BLaER1 (cell line): ENCODE data around the gene EPHA8.

Experiments
- H3K27ac ChIP-seq: shearing (Covaris generic); formaldehyde crosslinking; 2 replicates; pipeline ENCODE4 v1.8.1; 2022
- H3K27me3 ChIP-seq: shearing (Covaris generic); formaldehyde crosslinking; 2 replicates; pipeline ENCODE4 v1.8.1; 2022
- H3K36me3 ChIP-seq: shearing (Covaris generic); formaldehyde crosslinking; 2 replicates; pipeline ENCODE4 v1.8.1; 2022
- H3K4me1 ChIP-seq: shearing (Covaris generic); formaldehyde crosslinking; 2 replicates; pipeline ENCODE4 v1.8.1; 2022
- H3K4me2 ChIP-seq: shearing (Covaris generic); formaldehyde crosslinking; 2 replicates; pipeline ENCODE4 v1.8.1; 2022
- H3K4me3 ChIP-seq: shearing (Covaris generic); formaldehyde crosslinking; 2 replicates; pipeline ENCODE4 v1.8.1; 2022
- H3K9ac ChIP-seq: shearing (Covaris generic); formaldehyde crosslinking; 2 replicates; pipeline ENCODE4 v1.8.1; 2022
- H3K9me3 ChIP-seq: shearing (Covaris generic); formaldehyde crosslinking; 2 replicates; pipeline ENCODE4 v1.8.1; 2022
- H4K20me1 ChIP-seq: shearing (Covaris generic); formaldehyde crosslinking; 2 replicates; pipeline ENCODE4 v1.8.1; 2022
- Cebpa-rat ChIP-seq: shearing (Covaris generic); IDR thresholded peaks from 2 replicates; pipeline ENCODE4 v1.8.1; 2022

The EPHA8 gene

DNA sequence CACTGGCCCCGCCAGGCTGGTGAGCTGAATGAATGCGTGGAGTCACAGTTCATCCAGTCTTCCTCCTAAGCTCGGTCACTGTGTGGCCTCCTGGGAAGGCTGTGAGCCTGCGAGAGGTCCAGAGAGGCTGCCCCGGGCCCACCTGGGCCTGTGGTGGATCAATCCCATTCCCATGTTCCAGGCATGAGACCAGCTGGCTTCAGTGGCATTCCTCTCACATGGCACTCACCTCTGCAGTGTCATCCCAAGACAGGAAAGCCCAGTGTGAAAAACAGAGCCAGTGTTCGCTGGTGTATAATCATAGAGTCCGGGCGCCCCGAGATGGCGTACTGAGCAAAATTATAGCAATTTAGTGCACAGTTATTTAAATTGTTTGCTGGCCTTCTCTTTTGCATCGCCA, 37.6 kb upstream of the EPHA8 start:
- no peak overlapping the region for H3K4me3 ChIP-seq
- H3K4me1 ChIP-seq: no peaks in the 10 kb centered on the region
- H3K4me2 ChIP-seq: no peak overlapping the region
- no peaks in the 10 kb centered on the region; the same call in 1 of the 2 replicates for H4K20me1 ChIP-seq
- no peak for TF ChIP-seq Cebpa-rat
- H3K9ac ChIP-seq: no peak overlapping the region
- peaks cover 91% of the 10 kb centered on the region for H3K36me3 ChIP-seq
- H3K9me3 ChIP-seq: no peaks in the 10 kb centered on the region
- no peaks in the 10 kb centered on the region for H3K27me3 ChIP-seq
- H3K27ac ChIP-seq: no peak overlapping the region

DNA sequence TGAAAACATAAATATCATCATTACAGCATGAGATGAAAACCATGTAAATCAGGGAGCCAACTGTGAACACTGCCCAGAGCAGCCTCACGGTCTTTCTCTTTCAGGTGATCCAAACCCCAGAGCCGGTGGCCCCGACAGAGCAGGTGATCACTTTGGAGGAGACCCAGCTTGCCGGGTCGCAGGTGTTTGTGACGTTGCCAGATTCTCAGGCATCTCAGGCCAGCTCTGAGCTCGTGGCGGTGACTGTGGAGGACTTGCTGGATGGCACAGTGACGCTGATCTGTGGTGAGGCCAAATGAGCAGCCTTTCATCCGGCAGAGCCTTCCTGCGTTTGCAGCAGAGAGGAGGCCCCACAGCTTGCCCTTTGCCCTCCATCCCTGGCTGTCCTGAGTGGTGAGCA, 37.2 kb upstream of the EPHA8 start:
- Histone ChIP-seq H3K27ac (no peak overlapping the region), H3K36me3 (peaks cover 86% of the 10 kb centered on the region), H3K9me3 (no peaks in the 10 kb centered on the region), H3K4me1 (no peaks in the 10 kb centered on the region), H3K4me3 (no peak overlapping the region), H3K27me3 (no peaks in the 10 kb centered on the region), H3K9ac (no peak overlapping the region), H3K4me2 (no peak overlapping the region), H4K20me1 (no peaks in the 10 kb centered on the region; the same call in 1 of the 2 replicates)
- TF ChIP-seq Cebpa-rat: no peak

DNA sequence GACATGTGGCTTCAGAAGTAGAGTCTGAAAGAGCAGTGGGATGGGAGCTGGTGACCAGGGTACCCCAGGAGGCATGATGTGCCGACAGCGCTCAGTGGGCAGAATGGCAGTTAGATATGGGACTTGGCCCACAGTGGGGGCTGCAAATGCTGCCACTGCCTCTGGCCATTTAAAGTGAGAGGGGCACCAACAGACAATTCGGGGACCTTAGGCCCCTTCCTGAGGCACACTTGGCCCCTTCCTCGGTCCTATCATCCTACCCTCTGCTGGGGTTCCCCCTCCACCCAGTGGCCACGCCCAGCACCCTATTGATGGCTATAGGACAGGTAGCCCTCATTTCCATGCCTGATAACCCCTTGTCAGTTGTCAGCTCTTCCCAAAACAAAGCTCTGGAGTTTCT, 36.6 kb upstream of the EPHA8 start:
- Histone ChIP-seq H3K27me3 (no peaks in the 10 kb centered on the region), H3K4me3 (no peak overlapping the region), H3K9ac (no peak overlapping the region), H3K4me2 (no peak overlapping the region), H3K36me3 (peaks cover 81% of the 10 kb centered on the region), H3K9me3 (no peaks in the 10 kb centered on the region), H3K4me1 (no peaks in the 10 kb centered on the region), H4K20me1 (no peaks in the 10 kb centered on the region; the same call in 1 of the 2 replicates), H3K27ac (no peak overlapping the region)
- TF ChIP-seq Cebpa-rat: no peak

DNA sequence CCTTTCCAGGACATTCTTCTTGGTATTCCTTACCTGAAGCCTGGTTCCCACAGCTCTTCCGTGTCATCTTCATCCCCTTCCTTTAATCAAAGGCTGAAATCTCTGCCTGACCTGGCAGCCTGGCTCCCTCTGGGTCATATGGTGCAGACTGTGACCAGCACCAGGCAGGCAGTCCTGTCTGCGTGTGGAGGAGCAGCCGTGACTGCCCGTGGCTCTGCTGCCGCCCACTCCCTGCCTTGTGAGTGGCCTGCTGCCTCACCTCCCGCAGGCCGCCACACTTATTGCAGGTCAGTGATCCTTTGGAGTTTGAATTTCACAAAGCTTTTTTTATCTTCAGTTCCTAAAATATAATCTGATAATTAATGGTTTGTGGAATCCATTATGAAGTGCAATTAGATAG, 36.2 kb upstream of the EPHA8 start:
- Histone ChIP-seq H3K27me3 (no peaks in the 10 kb centered on the region), H3K27ac (no peak overlapping the region), H3K9ac (no peak overlapping the region), H3K4me1 (no peaks in the 10 kb centered on the region), H3K9me3 (no peaks in the 10 kb centered on the region), H3K36me3 (peaks cover 76% of the 10 kb centered on the region), H3K4me2 (no peak overlapping the region), H4K20me1 (no peaks in the 10 kb centered on the region; the same call in 1 of the 2 replicates), H3K4me3 (no peak overlapping the region)
- TF ChIP-seq Cebpa-rat: no peak

DNA sequence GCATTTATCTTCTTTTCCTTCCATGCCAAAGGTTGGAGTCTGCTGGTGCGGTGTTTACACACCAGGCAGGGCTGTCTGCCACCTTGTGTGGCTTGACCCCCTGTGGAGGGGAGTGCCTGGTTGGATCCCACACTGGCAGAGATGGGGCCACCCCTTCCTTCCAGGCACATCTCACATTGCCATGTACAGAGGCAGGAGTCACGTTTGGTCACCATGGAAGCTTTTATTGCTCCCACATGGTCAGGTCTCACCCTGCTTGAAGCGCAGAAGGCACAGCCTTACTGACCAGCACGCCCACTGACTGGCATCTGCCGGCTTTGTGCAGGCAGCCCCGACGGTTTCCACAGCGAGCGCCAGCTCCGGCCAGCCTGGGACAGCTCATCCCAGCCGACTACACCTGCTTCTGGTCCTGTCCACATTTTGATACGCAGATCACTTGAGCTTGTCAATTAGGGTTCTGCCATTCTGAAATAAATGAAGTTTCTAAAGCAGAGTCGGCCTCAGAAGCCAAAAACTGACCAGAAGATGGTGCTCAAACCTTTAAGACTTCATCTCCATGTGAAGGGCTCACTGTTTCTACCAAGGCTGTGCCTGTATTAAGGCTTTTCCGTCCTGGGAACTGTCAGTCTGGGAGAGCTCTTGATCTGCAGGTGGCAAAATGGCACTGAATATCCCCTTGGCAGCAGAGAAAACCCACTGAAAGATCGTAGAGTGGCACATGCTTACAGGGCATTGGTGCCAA, 35.6 kb upstream of the EPHA8 start:
- no peak overlapping the region for H3K9ac ChIP-seq
- no peak overlapping the region for H3K4me2 ChIP-seq
- no peaks in the 10 kb centered on the region for H3K4me1 ChIP-seq
- peaks cover 70% of the 10 kb centered on the region for H3K36me3 ChIP-seq
- H3K9me3 ChIP-seq: no peaks in the 10 kb centered on the region
- no peaks in the 10 kb centered on the region; the same call in 1 of the 2 replicates for H4K20me1 ChIP-seq
- no peaks in the 10 kb centered on the region for H3K27me3 ChIP-seq
- no peak for TF ChIP-seq Cebpa-rat
- no peak overlapping the region for H3K4me3 ChIP-seq
- H3K27ac ChIP-seq: no peak overlapping the region

GRCh38 chr1:22528451-22528850, 34.8 kb upstream of the EPHA8 start:
- no peak overlapping the region for H3K4me3 ChIP-seq
- H3K27ac ChIP-seq: no peak overlapping the region
- TF ChIP-seq Cebpa-rat: no peak
- no peaks in the 10 kb centered on the region for H3K9me3 ChIP-seq
- H3K36me3 ChIP-seq: peaks cover 66% of the 10 kb centered on the region
- H3K9ac ChIP-seq: no peak overlapping the region
- no peaks in the 10 kb centered on the region for H3K4me1 ChIP-seq
- no peaks in the 10 kb centered on the region; the same call in 1 of the 2 replicates for H4K20me1 ChIP-seq
- no peaks in the 10 kb centered on the region for H3K27me3 ChIP-seq
- no peak overlapping the region for H3K4me2 ChIP-seq

- Histone ChIP-seq H3K27me3 (no peaks in the 10 kb centered on the region), H3K4me1 (peaks cover 7% of the 10 kb centered on the region), H3K36me3 (peaks cover 50% of the 10 kb centered on the region), H3K27ac (no peak overlapping the region), H3K9me3 (no peaks in the 10 kb centered on the region), H3K4me2 (no peak overlapping the region), H3K4me3 (no peak overlapping the region), H4K20me1 (no peaks in the 10 kb centered on the region; the same call in 1 of the 2 replicates), H3K9ac (no peak overlapping the region)
- TF ChIP-seq Cebpa-rat: no peak
Measured at GRCh38 chr1:22529901-22530621, 33.2 kb upstream of the EPHA8 start.

DNA sequence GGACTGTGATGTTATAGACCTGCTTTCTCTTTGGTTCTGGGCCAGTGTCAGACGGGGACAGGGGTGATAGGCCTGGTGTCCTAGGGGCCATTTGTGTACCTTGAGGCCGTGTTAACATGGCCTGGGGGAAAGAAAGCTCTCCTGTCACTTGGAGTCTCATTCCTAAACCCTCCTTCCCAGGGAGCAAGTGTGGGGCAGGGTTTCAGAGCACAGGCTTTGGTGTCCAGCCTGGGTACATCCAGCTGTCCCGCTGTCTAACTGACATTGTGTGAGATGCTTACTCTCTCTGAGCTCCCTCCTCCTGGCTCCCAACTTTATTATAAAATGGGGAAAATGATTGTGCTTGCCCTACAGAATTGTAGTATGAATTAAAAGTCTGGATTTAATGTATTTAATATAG, 32.6 kb upstream of the EPHA8 start:
- Histone ChIP-seq H3K4me1 (peaks cover 8% of the 10 kb centered on the region), H3K36me3 (peaks cover 44% of the 10 kb centered on the region), H3K4me2 (no peak overlapping the region), H3K27me3 (no peaks in the 10 kb centered on the region), H3K9ac (no peak overlapping the region), H3K4me3 (no peak overlapping the region), H3K9me3 (no peaks in the 10 kb centered on the region), H4K20me1 (no peaks in the 10 kb centered on the region; the same call in 1 of the 2 replicates), H3K27ac (no peak overlapping the region)
- no peak for TF ChIP-seq Cebpa-rat

DNA sequence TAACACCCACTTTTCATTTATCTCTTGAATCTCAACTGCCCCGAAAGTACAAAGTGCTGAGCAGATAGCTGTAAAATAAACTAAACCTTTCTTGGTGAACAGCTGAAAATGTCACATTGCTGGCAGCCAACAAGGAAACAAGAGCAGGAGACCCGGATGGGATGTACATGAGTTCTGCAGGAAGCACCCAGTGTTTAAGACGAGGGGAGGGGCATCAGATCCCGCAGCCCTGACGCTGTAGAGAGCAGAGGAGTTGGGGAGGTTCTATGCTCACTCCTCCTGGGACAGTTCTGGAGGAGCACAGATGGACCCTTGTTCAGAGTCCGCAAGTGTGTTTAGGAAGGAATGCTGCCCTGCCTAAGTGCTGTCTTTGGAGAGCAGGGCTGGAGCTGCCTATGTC, 32.0 kb upstream of the EPHA8 start:
- TF ChIP-seq Cebpa-rat: no peak
- H3K4me1 ChIP-seq: peaks cover 8% of the 10 kb centered on the region
- H3K27ac ChIP-seq: no peak overlapping the region
- H4K20me1 ChIP-seq: no peaks in the 10 kb centered on the region; the same call in 1 of the 2 replicates
- no peaks in the 10 kb centered on the region for H3K9me3 ChIP-seq
- no peak overlapping the region for H3K4me2 ChIP-seq
- H3K4me3 ChIP-seq: no peak overlapping the region
- no peak overlapping the region for H3K9ac ChIP-seq
- H3K36me3 ChIP-seq: peaks cover 38% of the 10 kb centered on the region
- no peaks in the 10 kb centered on the region for H3K27me3 ChIP-seq

- Histone ChIP-seq H3K36me3 (peaks cover 17% of the 10 kb centered on the region), H3K27ac (no peak overlapping the region), H3K27me3 (no peaks in the 10 kb centered on the region), H3K9ac (no peak overlapping the region), H3K4me2 (no peak overlapping the region), H3K4me3 (no peak overlapping the region), H3K9me3 (no peaks in the 10 kb centered on the region), H3K4me1 (peaks cover 26% of the 10 kb centered on the region), H4K20me1 (no peaks in the 10 kb centered on the region; the same call in 1 of the 2 replicates)
- TF ChIP-seq Cebpa-rat: no peak
Measured at GRCh38 chr1:22533244-22533895, 29.9 kb upstream of the EPHA8 start.
